GM10248 (cell line): ENCODE data around the gene STX10.

Experiments
- CTCF ChIA-PET: fragments of 300-600 bp; sonication (Branson Sonifier 250); formaldehyde crosslinking; extraction: SDS; loops from one replicate; lab custom pipeline; 2021; ENCODE audit warnings: antibody characterized with exemption; lab: Yijun Ruan, JAX
- POLR2A ChIA-PET: fragments of 350-650 bp; sonication (Branson Sonifier 250); formaldehyde crosslinking; extraction: SDS; loops from one replicate; lab custom pipeline; 2020; ENCODE audit warnings: antibody characterized with exemption; lab: Yijun Ruan, JAX
- DNase-seq: peaks from one replicate; pipeline ENCODE4 v3.0.0; 2012; ENCODE audit errors: extremely low spot score
- CTCF ChIP-seq: IDR thresholded peaks from 2 replicates; pipeline ENCODE4 v1.5.1; 2012; ENCODE audit warnings: mild to moderate bottlenecking, low read depth; ENCODE audit errors: extremely low read depth, missing control alignments, control extremely low read depth

STX10 gene

GRCh38 chr19:13115936-13116281 lies 34.3 kb downstream of the STX10 start:
- POLR2A ChIA-PET = interaction anchor here (0.5 kb wide), 1 partner anchor 139 kb away, joined by 3 read pairs; no protein-coding TSS in a partner anchor
- CTCF ChIA-PET = interaction anchor here (1.1 to 4.8 kb wide), 3 partner anchors 11 to 138 kb away, joined by 3 to 25 read pairs (median 5); partner anchors contain the start of genes IER2 and STX10
- no peak for TF ChIP-seq CTCF
- DNase-seq = no peak

DNA sequence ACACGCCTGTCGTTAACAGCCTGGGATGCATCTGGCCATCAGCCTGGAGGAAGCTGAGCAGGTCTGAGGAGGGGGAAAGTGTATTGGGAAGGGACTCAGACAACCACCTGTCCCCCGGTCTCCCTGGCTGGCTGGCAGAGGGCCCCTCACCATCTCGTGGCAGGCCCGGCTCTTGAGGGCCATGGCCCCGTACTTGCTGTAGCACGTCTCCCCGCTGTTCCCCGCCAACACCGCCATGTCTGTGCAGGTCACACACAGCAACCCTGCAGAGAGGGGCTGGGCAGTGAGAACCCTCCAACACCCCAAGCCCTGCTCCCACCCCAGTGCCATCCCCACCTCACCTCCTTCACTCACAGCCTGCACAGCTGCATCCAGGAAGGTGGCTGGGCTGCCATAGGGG lies 37.6 kb downstream of the STX10 start:
- no peak for TF ChIP-seq CTCF
- ChIA-PET POLR2A (no interaction called here), CTCF (interaction anchor here (4.8 kb wide), 1 partner anchor 8 kb away, joined by 25 read pairs; no protein-coding TSS in a partner anchor)
- DNase-seq = no peak

GRCh38 chr19:13110099-13110610 lies 40.0 kb downstream of the STX10 start:
- ChIA-PET CTCF (interaction anchor here (1.4 kb wide), 1 partner anchor 17 kb away, joined by 3 read pairs; no protein-coding TSS in a partner anchor), POLR2A (no interaction called here)
- TF ChIP-seq CTCF = no peak
- no peak for DNase-seq

- no peak for TF ChIP-seq CTCF
- DNase-seq = no peak
- CTCF ChIA-PET = no interaction called here
- POLR2A ChIA-PET = interaction anchor here (0.6 kb wide), 1 partner anchor 70 kb away, joined by 5 read pairs; no protein-coding TSS in a partner anchor
Measured at GRCh38 chr19:13109361-13110098, 40.6 kb downstream of the STX10 start.

DNA sequence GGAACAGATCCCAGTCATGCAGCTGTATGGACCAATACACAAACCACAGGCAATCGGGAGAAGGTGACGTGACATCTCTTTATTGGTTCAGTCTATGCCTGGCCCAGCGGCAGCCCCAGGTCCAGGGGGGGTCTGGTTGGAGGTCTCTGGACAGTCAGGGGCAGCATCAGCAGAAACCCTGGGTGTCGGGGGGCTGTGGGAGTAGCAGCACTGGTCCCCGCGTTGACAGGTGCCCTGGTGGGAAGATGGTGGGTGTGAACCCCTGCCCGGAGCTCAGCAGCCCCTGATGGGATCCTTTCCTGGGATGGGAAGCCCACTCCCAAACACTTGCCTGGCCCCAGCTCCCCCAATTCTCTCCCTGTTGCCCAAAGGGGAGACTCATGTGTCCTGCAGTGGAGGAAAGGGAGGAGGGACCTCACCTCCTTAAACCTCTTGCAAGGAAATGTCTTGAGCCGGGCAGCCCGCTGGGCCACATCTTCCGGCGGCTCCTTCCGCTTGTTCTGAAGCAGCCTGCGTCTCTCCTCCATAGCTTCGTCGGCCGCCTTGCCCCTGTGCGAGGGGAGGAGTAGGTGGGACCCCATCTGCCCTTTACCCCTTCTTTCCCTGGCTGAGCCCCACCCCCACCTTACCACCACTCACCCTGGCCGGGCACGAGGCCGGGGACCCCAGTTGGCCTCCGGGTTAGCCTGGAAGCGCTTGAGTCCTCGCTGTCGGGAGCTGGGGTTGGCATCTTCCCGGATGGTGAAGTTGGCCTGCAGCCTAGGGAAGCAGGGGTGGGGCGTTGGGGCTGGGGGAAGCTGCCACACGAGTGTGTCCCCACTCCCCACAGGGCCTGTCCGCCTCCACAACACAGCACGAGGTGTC lies 45.1 kb downstream of the STX10 start:
- ChIA-PET CTCF (interaction anchor here (0.9 to 4.2 kb wide), 20 partner anchors 9 to 205 kb away, joined by 3 to 26 read pairs (median 6); partner anchors contain the start of genes DAND5, NACC1 and TRMT1), POLR2A (interaction anchor here (0.6 to 0.9 kb wide), 3 partner anchors 13 to 172 kb away, joined by 3 to 5 read pairs (median 4); partner anchors contain the start of genes FARSA and NACC1)
- TF ChIP-seq CTCF = no peak
- DNase-seq = peak; percentile 50

- ChIA-PET POLR2A (interaction anchor here (0.8 to 0.9 kb wide), 2 partner anchors 14 to 171 kb away, joined by 4 to 5 read pairs; partner anchors contain the start of genes FARSA and NACC1), CTCF (interaction anchor here (0.9 to 4.2 kb wide), 20 partner anchors 10 to 342 kb away, joined by 3 to 26 read pairs (median 6); partner anchors contain the start of genes DAND5, FARSA, NACC1 and TRMT1)
- peak; percentile 90 for TF ChIP-seq CTCF
- DNase-seq = peak; percentile 85
Measured at GRCh38 chr19:13104360-13104847, 45.8 kb downstream of the STX10 start.
